NCI-H1694 treated with DMSO at 0.1 percent for 48 hours (cell line): ENCODE measurements around the gene SSR3.

Experiments
- DNase-seq: peaks from one replicate; lab custom pipeline; 2025; lab: John Stamatoyannopoulos, UW

The SSR3 gene

DNA sequence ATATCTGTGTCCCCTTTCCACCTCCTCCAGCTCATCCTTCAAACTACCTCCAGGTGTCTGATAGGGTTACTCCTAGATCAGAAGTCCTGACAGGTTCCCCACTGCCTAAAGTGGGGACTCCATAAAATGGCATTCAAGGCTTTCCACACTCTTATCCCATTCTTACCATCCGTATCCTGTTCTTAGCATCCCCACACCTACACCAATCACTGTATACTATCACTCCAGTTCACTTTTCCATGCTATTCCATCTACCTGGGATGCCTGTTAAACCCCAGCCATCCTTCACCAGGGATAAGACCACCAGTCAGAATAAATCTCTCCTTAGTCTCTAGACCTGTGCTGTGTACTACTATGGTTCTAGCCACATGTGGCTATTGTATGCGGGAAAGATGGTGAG, 19.1 kb downstream of the SSR3 start:
- no peak for DNase-seq

DNA sequence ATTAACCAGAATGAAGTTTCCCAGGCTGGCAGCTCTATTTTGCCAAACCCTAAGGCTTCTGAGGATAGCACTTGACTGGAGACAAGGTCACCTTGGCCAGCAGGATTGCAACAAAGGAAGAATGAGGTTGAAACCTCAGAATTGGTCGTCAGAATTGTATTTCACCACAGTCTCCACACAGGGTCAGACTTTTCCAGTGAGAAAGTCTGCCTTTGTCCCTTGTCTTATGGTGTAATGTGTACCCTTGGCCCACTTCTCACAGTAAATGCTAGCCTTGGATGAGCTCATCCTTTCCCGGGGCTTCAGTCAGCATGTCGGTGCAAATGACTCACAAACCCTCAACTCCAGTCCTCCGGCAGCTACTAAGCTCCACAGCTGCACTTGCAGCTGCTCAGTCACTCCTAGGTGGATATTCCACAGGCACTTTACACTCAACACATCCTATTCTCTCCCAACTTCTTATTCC, 19.7 kb downstream of the SSR3 start:
- peak; percentile 14 for DNase-seq

DNA sequence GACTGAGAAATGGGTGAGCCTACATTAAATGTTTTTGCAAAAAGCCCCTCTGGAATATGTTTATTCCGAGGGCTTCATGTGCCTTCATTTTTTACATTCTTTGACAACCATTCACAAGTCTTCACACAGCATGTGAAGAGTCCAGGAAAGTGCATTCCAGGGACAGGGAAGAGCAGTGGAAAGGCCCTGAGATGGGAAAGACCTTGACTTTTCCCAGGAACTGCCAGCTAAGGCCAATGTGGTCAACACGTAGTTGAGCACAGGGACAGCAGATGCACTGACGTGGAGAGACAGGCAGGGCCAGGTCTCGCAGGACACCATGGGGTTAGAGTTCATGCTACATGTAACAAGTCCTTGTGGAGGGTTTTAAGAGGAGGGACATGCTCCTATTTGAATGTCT, 21.7 kb downstream of the SSR3 start:
- DNase-seq = no peak

DNA sequence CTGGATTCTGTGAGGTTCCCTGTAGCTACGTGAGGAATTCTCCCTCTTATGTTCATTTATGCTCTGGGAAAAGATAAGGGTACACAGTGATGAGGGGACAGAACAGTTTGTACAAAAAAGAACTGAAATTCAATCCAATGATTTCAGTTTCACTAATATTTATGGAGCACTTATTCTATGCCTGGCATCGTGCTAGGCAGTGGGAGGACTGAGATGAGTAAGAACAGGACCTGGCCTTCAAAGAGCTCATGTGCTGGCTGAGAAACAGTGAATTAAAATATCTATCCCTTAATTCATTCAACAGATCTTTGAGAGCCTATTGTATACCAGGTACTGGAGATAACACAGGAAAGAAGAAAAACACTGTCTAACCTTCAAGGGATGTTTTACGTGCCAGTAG, 22.2 kb downstream of the SSR3 start:
- no peak for DNase-seq

DNA sequence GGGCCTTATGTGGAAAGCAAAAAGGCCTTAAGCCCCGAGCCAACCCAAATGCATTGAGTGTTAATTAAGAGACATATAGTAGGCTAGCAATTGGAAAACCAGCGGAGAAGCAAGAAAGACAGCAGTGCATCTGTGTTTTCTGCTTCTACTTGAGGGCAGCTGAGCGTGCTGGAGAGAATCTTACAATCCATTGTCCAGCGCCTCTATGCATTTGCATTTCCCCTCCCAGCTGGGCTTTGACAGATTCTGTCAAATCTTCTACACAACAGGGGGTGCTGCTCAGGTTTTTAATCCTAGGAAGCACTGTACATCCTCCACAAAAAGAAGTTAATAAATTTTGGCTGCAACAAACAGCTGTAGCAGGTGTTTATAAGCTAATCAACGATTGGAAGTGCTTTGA, 23.9 kb downstream of the SSR3 start:
- DNase-seq = no peak

DNA sequence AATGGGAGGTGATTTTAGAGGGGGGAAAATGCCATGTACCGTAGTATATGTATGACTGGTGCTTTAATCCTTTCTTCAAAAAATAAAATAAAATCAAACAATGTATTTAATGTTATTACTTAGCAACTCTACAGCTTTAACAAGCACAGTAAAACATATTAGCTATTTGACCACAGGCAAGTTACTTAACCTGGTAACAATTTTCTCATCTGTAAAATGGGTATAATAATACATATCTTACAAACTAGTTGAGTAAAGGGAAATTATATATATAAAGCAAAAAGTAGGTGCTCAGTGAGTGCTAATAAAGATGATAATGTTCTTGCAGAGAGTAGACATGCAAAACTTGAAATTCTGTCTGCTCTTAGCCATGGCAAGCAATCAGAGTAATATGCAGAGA, 27.9 kb downstream of the SSR3 start:
- no peak for DNase-seq

DNA sequence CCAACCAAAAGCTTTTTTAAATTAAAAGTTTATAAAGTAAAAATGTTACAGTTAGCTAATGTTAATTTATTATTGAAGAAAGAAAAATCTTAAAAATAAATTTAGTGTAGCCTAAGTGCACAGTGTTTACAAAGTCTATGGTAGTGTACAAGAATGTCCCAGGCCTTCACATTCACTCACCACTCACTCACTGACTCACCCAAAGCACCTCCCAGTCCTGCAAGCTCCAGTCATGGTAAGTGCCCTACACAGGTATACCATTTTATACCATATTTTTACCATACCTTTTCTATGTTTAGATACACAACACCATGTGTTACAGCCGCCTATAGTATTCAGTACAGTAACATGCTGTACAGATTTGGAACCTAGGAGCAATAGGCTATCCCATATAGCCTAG, 29.1 kb downstream of the SSR3 start:
- no peak for DNase-seq

DNA sequence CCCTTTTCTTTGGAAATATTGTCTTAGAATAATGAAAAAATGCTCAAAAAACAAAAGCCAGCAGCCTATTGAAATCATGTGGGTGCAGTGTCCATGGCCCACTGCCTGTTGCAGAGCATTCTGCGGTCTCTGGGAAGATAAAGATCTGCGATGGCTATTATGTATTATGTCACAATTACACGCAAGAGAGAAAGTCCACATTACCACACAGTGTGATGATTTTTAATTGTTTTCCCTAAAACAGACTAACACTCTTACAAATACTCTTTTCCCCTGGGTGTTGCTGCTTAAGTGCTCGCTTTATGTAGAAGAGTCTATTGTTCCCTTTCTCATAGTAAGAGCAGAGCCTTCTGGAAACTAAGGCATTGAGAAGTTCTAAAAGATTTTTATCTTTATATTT, 32.2 kb downstream of the SSR3 start:
- DNase-seq = no peak

DNA sequence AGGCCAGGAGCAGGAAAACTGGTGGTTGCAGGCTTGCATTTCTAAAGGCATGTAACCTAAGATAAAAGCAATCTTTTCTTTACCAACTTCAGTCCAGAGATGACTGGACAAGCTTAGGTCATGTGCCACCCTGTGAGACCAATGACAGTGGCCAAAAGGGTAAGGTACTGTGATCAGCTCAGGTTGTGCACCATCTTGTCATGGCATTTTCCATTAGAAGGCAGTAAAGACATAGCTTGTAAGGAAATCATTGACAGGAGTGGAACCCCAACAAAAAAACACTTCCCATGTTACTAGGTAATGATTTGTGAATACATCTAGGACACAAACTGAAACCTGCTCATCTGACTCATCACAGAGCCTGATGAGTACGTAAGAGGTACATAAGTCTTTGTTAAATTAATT, 35.2 kb downstream of the SSR3 start:
- DNase-seq = no peak

DNA sequence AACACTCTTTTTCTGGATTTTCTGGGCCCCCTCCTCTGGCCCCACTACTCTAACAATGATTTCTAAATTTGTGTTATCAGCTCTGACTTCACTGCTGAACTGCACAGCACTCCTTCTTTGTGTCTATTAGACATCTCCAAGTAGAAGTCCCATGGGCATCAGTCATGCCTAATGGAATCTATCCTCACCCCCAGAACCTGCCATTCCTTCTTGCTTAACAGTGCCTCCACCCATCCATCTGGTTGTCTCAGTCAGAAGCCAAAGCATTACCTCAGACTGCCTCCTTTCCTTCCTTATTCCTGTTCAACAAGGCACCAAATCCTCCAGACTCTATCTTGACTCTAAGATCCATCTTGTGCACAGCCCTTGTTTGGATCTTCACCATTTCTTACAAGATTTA, 36.2 kb downstream of the SSR3 start:
- DNase-seq = no peak

DNA sequence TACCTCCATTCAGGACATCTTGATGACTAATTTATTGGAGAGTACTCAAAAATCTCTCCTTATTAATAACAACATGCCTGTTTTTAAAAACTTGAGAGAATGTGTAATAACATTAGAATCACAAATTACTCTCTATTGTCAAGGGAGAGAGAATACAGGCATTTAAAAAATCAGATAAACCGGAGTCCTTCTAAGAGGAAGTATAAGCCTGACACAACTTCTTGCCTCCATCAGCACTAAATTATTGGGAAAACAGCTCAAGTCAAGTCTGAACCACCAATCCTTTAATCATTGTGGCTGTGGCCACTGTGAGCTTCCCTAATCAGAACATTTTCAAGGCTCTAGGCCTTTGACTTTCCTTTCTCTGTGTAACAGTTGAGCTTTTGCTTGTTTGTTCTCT, 38.0 kb downstream of the SSR3 start:
- DNase-seq = no peak

DNA sequence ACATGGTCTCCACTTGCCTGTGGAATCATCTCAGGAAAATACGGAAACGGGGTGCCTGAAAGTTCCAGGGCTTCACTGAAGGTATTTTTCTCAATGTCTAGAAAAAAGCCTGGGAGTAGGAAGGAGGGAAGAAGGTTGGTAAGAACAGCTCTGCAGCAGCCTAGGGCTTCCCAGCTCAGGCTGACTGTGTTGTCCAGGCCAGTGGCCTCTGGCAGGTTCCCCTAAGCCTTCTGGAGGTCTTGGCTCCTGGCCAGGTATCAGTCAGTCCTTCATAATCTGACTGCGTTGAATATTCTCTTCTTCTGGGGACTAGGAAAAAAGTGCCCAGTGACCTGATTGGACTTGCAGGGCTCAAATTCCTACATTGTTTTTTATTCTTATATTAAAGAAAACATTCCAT, 38.6 kb downstream of the SSR3 start:
- peak; percentile 21 for DNase-seq

DNA sequence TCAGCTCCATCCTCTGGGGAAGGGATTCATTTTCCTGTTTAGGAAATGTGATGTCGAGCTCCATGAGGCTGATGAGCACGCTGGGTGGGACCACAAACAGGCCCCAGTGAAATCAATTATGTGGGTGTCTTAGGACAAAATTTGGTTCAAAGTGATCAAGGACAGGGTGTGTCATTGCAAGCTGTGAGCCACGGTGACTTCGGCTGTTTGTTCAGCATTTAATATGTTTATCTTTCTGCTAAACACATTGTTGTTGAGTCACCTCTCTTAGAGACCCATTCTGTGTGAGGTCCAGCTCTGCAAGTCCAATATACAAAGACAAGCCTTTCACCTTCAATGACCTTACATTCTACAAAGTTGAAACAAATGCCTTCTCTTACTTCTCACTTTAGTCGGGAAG, 41.3 kb downstream of the SSR3 start:
- no peak for DNase-seq

DNA sequence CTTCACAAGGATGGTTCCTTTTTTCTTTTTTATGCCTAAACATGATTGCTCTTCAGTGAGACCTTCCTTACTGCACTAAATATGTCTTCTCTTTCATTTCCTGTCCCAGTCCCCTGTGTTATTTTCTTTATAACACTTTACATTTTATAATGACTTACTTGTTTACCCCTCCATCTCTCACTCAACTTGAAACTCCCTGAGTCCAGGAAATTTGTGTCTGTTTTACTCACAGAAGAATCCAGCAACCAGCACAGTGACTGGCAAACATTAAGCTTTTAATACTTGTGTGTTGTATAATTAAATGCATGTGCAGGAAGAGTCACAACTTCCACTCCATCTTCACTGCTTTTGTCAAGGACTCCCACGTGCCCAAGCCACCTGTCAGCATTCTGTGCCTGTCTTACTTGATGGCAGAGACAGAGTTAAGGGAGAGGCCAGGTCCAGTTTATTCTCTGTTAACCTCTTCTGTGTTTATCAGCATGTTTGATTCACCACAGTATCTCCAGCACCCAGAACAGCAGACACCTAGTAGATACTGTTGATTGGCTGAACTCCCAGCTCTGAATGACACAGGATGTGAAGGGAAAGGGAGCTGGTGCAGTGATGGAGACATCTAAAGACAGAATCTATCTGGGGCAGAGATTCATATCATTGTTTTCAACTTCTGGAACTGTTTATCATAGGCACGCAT, 42.8 kb downstream of the SSR3 start:
- no peak for DNase-seq

DNA sequence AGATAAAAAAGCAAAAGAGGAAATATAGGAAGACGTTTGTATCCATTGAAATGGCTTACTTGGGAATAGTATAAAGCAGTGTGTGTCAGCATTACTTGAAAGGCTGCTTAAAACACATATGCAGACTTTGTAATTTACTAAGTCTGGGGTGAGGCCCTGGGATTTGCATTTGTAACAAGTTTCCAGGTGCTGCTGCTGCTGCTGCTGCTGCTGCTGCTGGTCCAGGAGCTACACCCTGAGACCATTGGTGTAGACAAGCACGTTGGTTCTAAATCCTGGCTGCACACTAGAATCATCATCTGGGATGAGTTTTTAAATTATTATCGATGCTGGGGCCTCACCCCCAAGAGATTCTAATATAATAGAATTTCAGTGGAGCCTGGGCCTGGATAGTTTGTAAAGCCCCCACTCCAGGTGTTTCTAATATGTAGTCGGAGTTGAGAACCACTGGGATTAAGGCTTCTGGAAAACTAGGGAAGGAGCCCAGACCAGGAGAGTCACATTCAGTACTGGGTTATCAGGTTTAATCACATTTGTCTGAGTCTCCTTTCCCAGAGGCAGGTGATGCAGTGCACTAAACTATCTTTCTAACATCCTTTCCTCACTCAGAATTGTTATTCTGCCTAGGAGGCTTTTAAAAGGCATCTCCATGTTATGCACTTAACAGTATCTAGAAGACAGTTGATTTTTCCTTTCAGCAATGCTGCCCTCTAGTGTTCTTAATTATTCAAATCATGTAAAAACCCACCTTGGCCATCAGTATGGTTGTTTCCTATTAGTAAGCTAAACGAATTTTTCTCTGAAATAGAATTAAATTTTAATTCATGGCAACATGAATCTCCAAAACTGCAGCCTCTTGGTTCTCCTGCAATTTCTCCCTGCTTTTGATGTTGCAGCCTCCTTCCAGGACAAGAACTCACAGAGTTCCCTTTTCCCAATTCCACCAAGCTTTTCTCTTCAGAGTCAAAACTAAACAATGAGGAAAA, 45.4 kb downstream of the SSR3 start:
- DNase-seq = peak; percentile 92

DNA sequence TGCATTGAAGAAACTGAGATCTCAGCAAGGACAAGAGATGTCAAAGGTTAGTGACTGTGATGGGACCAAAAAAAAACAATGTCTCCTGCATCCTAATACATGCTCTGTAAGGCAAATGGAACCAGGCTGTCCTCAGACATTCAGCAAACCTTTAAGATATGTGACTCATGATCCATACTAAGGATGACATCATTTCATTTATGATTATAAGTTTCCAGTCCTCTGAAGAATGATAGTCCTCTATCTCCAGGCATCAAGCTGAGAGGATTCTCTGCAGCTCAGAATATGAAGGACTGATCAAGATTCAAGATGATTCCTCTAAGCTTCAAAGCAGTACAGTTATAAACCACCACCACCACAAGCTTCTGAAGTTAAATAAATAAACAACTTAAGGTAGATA, 47.6 kb downstream of the SSR3 start:
- DNase-seq = no peak

DNA sequence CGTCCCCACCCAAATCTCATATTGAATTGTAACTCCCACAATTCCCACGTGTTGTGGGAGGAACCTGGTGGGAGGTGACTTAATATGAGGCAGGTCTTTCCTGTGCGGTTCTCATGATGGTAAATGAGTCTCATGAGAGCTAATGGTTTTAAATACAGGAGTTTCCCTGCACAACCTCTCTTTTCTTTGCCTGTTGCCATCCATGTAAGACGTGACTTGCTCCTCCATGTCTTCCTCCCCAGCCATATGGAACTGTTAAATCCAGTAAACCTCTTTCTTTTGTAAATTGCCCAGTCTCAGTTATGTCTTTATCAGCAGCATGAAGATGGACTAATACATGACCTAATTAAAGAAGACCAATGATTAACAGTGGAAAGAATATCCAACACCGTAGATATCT, 56.6 kb downstream of the SSR3 start:
- DNase-seq = no peak

DNA sequence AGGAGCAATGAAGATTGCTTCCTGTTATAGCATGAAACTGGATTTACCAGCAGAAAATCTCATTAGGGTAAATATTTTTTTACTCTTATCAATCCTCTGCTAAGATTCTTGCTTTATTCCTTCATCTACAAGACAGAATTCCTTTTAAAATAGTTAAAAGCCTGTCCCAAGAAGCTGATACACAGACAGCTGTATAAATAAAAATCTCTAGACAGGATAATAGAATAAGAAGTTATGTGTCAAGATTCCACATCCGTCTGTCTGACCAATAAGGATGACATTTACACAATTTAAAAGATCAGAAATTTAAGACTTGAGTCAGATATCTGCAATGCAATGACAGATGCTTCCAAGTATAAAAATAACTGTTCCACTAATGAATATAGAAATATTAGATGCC, 57.6 kb downstream of the SSR3 start:
- no peak for DNase-seq

DNA sequence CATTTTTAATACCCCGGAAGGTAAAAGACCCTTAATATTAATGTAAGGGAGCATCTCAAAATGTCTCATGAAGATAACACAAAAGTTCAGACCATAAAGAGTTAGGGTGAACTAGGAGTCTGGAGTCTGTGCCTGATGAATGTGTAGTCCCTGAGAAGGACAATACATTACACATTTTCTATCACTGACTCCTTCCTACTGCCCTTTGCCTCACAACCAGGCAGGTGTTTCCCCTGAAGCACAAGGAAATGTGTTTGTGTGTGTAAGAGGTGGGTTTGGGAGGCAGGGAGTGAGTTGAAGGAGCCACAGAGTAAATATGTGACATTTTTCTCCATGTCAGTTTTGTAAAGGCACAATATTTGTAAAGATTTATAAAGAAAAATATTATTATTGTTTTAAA, 59.1 kb downstream of the SSR3 start:
- no peak for DNase-seq

DNA sequence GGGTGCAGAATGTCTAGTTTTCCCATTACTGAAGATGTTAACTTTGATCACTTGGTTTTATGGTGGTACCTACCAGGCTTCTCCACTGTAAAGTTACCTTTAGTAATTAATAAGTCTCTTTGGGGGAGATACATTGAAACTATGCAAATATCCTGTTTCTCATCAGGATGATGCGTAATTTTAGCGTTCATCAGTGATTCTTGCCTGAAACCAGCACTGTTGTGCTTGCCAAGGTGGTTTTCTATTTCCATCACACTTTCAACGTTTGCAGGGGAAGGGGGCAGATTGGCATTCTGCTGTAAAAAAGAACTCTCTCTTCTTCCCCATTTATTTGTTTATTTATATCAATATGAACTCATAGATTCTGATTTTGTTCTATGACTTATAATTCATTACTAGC, 61.0 kb downstream of the SSR3 start:
- no peak for DNase-seq

DNA sequence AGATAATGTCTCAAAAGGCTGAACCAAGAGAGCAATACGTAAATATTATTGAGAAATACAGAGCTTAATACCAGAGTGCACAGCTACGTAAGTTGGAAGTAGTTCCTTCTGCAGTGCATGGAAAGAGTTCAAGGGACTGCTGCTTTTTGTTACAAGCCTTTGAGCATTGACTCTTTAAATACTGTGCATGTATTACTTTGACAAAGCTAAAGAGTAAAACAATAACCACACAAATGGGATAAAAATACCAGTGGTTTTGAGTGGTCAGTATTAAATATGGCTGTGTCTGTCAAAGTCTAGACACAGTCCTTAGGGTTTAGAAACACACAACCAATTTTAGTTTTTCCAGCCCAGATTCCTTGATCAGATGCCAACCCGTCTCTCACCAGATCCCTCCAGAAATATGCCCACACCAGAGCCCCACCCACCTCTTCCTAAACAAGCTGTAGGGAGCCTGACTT, 62.1 kb downstream of the SSR3 start:
- DNase-seq = no peak

DNA sequence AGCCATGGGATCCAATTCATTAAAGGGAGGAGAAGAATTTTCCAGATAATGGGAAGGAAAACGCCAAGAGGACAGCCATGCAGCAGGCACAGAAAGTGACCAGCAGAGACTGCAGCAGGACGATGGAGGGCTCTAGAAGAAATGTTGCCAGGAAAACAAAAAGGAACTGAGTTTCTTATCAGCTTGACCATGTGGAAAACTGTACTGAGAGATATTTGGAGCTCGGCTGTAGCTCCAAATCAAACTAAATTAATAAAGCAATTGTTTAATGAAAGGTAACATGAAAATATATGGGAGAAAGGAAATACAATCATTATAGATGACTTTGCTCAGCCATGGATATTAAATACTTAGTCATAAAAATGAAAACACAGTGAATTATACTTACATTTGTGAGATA, 63.7 kb downstream of the SSR3 start:
- DNase-seq = no peak
